ENCODE data around the gene MAPK8IP2.
"Not testable (repeated sequence)": the region's sequence is repeated elsewhere in the genome, so short reads cannot be mapped to it uniquely, and the experiment has no call there.

Gene MAPK8IP2

DNA sequence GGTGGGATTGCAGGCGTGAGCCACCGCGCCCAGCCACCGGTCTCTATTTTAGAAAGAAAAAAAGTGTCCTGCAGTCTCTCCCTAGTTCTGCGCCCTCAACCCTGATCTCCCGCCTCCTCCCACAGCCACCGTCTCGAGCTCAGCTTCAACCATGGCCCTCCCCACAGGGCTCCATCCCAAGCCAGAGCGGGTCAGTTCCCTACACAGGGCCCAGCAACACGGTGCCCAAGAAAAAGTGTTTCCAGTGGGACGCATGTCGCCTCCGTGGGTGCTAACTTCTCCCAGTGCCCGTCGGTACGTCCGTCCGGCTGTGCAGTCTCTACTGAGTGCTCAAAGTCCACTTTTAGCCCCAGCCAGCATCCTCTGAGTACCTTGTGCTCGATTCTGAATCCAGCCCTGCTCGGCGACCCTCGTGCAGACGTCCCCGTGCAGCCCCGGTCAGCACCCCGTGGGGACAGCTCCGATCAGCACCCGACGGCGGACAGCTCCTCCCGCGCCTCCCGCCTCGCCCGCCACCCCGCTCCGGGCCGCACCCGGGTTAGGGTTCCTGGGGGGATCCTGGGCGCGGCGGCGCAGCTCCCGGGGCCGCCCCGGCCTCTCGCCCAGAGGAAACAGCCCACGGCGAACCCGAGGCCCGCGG lies 657 bp upstream of the MAPK8IP2 start:
- DNase-seq (ENCODE audit: low read depth, low spot score) = peak; percentile 70

GRCh38 chr22:50600967-50601668 lies 525 bp downstream of the MAPK8IP2 start:
- DNase-seq (ENCODE audit: low read depth, low spot score) = no peak

- no peak for DNase-seq (ENCODE audit: low read depth, low spot score)
Measured at GRCh38 chr22:50601669-50602337, 1.2 kb downstream of the MAPK8IP2 start.

DNA sequence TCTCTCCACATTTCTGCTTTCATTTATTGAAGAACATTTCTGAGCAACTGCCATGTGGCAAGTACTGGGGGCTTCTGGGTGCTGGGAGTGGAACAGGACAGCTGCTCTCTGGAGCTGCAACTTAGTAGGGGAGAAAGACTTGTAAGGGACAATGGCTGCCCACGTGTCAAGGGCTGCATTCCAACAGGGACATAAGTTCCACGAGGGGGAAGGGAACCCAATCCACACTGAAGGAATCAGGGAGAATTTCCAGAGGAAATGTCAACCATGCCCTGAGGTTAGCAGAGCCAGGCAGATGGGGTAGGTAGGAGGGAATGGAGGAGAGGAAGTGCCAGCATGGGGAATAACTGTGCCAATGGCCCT lies 1.7 kb downstream of the MAPK8IP2 start:
- no peak for DNase-seq (ENCODE audit: low read depth, low spot score)

- DNase-seq (ENCODE audit: low read depth, low spot score) = no peak
Measured at GRCh38 chr22:50603511-50604255, 3.1 kb downstream of the MAPK8IP2 start.

DNA sequence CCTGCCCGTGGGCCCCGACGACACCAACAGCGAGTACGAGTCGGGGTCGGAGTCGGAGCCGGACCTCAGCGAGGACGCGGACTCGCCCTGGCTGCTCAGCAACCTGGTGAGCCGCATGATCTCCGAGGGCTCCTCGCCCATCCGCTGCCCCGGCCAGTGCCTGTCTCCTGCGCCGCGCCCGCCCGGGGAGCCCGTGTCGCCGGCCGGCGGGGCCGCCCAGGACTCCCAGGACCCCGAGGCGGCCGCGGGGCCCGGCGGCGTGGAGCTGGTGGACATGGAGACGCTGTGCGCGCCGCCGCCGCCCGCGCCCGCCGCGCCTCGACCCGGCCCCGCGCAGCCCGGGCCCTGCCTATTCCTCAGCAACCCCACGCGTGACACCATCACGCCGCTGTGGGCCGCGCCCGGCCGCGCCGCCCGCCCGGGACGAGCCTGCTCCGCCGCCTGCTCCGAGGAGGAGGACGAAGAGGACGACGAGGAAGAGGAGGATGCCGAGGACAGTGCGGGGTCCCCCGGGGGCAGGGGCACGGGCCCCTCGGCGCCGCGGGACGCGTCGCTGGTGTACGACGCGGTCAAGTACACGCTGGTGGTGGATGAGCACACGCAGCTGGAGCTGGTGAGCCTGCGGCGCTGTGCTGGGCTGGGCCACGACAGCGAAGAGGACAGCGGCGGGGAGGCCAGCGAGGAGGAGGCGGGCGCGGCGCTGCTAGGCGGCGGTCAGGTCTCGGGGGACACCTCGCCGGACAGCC lies 3.8 kb downstream of the MAPK8IP2 start:
- DNase-seq (ENCODE audit: low read depth, low spot score) = no peak

DNA sequence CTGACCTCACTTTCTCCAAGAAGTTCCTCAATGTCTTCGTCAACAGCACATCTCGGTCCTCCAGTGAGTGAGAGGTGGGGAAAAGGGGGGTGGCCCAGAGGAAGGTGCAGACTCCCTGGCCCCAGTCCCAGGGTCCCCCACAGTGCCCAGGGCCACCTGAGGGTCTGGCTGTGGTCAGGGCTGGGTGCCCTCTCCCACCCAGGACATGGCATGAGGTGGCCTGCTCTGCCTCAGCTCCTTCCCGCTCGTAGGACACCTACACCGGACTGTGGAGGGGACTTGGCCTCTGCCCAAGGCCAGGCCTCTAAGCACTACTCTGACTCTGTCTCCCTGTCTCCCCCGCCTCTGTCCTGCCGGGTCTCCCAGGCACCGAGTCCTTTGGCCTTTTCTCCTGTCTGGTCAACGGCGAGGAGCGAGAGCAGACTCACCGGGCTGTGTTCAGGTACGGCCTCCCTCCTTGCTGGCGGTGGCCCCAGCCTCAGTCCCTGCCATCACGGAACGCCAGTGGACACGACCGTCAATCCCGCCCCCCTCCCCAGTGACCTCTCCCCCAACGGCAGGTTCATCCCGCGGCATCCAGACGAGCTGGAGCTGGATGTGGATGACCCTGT lies 4.5 kb downstream of the MAPK8IP2 start:
- DNase-seq (ENCODE audit: low read depth, low spot score) = no peak

- DNase-seq (ENCODE audit: low read depth, low spot score) = no peak
Measured at GRCh38 chr22:50605613-50606074, 5.1 kb downstream of the MAPK8IP2 start.

DNA sequence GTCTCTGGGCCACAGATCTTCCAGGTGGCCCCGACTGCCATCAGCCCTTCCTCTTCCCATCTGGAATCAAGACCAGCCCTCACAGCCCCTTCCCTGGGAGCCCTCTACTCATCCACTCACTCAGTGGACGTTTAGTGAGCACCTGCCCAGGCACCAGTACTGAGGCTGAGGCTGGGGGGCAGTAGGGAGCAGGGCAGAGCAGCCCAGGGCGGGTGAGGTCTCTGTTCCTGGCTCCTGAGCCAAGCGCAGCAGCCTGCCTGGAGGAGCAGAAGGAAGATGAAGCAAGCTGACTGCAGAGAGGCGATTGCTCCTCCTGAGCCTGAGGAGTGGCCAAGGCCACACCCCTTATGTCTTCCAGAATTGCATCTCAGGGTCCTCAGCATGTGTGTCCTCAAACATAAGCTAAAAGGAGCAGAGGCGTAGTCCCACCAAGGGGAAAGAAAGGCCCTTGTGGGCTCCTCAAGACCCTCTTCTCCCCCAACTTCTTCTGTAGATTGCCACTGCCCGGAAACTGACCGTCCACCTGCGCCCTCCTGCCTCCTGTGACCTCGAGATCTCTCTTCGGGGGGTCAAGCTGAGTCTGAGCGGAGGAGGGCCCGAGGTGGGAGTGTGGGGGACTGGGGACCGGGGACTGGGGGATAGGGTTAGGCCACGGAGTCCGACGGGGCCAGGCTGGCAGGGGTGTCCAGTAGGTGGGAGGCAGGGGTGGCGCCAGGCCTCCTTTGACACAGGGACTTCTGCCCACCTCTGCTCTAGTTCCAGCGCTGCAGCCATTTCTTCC lies 5.8 kb downstream of the MAPK8IP2 start:
- no peak for DNase-seq (ENCODE audit: low read depth, low spot score)

- no peak for DNase-seq (ENCODE audit: low read depth, low spot score)
Measured at GRCh38 chr22:50606946-50607658, 6.5 kb downstream of the MAPK8IP2 start.

GRCh38 chr22:50607659-50608020 lies 7.0 kb downstream of the MAPK8IP2 start:
- DNase-seq (ENCODE audit: low read depth, low spot score) = no peak

DNA sequence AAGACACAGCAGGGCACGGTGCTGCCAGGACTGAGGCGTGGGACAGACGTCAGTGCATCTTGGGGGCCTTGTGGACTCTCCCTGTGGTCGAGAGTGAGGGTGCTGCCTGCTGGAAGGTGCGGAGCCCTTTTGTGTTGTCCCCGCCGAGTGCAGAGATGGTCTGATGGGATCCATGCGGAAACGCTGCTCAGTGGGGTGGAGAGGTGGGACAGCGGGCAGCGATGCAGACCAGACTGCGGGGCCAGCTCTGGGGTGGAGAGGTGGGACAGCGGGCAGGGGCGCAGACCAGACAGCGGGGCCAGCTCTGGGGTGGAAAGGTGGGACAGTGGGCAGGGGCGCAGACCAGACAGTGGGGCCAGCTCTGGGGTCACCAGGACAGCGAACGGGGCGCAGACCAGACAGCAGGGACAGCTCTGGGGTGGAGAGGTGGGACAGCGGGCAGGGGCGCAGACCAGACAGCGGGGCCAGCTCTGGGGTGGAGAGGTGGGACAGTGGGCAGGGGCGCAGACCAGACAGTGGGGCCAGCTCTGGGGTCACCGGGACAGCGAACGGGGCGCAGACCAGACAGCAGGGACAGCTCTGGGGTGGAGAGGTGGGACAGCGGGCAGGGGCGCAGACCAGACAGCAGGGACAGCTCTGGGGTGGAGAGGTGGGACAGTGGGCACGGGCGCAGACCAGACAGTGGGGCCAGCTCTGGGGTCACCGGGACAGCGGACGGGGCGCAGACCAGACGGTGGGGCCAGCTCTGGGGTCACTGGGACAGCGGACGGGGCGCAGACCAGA lies 7.7 kb downstream of the MAPK8IP2 start:
- DNase-seq (ENCODE audit: low read depth, low spot score) = not testable (repeated sequence)

DNA sequence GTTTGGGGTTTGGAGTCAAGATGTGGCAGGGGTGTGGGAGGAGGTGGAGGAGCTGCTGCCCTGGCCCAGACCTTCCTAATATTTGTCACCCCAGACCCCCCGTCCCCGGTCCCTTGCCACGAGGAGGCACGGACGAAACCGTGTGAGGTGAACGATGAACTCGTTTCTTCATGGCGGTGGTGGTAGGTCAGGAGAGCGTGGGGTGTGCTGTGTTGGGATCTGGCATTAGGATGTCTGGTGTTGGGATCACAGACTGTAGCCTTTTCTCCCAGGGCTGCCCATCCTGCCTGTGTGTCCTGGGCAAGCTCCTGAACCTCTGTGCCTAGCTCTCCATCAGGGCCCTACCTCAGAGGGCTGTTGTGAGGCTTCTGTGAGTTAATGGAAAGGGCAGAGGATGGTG lies 8.4 kb downstream of the MAPK8IP2 start:
- DNase-seq (ENCODE audit: low read depth, low spot score) = no peak

DNA sequence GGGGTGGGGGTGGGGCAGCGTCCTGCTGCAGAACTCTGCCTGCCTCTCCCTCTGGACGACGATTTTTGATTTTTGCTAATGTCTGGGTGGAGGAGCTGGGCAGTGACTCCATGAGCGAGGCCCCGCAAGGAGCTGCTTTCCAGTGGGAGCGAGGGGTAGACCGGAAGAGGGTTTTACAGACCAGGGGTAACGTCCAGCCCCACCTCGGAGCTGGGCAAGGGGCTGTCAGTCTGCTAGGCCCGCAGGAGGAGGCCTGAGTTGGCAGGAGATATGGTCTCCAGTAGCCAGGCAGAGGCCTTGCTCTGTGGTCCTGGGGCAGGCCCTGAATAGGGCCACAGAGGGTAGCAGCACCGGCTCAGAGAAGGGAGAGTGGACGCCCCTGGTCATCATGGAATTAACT lies 9.0 kb downstream of the MAPK8IP2 start:
- DNase-seq (ENCODE audit: low read depth, low spot score) = no peak

DNA sequence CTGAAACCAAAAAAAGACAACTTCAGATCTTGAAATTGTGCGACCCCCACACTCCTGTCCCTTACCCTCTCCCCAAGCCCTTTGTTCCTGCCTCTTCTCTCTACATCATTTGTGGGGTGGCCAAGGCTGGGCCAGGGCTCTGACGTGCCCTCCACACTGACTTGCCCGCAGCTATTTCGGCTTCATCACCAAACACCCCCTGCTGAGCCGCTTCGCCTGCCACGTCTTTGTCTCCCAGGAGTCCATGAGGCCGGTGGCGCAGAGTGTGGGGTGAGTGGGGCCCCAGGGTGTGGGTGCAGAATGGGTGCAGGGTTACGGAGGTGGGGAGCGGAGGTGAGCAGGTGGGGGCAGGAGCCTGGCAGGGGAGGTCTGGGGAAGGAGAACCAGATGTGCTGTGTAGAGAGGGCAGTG lies 9.5 kb downstream of the MAPK8IP2 start:
- DNase-seq (ENCODE audit: low read depth, low spot score) = no peak

DNA sequence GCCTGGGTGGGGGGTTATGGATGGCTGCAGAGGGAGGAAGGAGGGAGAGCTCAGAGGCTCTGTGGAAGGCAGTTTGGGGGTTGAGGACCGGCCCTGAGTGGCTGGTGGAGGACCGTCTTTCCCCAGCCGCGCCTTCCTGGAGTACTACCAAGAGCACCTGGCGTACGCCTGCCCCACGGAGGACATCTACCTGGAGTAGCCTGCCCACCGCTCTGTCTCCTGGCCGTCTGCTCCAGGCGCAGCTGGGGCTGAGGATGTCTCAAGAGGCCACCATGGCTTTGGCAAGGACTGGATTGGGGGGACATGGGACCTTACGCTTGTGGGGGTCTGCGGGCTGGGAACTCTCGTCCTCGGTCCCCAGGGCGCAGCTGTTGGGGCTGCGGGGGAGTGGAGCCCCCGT lies 10.0 kb downstream of the MAPK8IP2 start:
- DNase-seq (ENCODE audit: low read depth, low spot score) = no peak

DNA sequence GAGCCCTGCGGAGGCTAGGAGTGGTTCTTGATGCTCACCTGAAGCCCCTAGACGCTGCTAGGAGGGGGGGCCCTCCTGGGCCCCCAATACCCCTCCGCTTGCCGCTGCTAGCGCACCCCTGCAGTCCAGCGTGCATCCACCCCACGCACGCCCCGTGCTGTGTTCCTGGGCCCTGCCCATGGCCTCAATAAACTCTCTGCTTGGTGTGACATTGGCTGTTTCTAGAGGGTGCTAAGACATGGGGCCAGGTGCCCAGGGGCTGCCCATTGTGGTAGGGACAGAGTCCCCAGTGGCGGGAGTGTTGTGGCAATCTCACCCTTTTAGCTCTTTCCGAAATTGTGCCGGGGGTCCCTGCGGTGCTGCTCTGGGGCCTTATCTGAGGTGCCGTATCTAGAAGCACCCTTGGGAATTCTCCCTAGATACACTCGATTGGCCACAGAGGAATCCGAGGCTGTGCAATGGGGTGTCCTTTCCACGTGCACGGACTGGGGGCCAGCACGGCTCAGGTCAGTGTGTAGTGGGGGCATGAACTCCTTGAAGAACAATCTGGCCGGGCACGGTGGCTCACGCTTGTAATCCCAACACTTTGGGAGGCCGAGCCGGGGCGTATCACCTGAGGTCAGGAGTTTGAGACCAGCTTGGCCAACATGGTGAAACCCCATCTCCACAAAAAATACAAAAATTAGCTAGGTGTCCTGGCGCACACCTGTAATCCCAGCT lies 10.9 kb downstream of the MAPK8IP2 start:
- no peak for DNase-seq (ENCODE audit: low read depth, low spot score)

GRCh38 chr22:50612168-50612527 lies 11.6 kb downstream of the MAPK8IP2 start:
- no peak for DNase-seq (ENCODE audit: low read depth, low spot score)
